Measurements from ENCODE around the gene GNA15.
A peak's percentile ranks its signal among the peaks of the same experiment; 100 is the strongest.
"Not testable (repeated sequence)": the region's sequence is repeated elsewhere in the genome, so short reads cannot be mapped to it uniquely, and the experiment has no call there.

The GNA15 gene

DNA sequence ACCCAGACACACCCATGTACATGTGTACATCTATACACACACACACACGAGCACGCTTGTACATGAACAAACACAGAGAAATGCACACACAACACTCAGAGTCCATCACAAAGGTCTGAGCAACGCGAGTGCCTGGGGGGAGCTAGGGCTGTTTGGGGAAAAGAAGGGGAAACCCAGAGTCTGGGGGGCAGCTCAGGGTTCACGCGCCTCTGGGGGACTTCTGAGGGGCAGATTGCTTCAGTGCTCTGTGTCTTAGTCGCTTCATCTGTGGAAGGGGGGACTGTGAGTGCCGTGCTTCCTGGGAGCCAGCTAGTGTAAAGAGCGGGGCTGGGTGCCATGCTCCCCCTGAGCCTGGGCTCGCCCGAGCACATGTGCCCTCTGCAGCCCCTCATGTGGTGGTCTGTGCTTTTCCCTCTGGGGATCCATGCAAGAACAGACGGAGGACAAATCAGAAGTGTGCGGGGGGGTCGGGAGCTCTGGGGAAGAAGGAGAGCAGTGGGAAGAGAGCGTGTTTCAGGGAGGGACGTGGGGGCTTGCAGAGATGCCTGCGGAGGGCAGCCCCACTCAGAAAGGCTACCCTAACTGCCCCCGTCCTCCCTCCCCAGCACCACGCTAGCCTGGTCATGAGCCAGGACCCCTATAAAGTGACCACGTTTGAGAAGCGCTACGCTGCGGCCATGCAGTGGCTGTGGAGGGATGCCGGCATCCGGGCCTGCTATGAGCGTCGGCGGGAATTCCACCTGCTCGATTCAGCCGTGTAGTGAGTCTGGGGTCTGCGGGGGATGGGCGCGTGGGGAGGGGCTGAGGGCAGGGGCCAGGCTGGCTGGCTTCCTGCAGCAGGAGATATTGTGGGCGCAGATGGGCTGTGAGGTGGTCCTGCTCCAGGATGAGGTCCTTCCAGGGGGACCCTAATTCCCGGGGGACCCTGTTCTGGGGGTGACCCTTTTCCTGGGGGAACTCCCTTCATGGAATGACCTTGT, 14.0 kb downstream of the GNA15 start:
- DNase-seq (ENCODE audit: low spot score): no peak

DNA sequence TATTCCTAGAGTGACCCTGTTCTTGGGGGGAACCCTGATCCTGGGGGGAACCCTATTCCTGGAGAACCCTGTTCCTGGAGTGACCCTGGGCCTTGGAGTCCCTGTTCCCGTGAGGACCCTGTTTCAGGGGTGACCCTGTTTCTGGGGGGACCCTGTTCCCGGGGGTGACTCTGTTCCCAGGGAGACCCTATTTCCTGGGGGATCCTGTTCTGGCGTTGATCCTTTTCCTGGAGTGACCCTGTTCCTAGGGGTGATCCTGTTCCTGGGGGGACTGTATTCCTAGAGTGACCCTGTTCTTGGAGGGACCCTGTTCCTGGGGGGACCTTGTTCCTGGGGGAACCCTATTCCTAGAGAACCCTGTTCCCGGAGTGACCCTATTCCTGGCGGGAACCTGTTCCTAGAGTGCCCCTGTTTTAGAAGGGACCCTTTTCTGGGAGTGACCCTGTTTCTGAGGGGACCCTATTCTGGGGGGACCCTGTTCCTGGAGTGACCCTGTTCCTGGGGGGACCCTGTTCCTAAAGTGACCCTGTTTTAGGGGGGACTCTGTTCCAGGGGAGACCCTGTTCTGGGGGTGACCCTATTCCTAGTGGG, 15.0 kb downstream of the GNA15 start:
- no peak for DNase-seq (ENCODE audit: low spot score)

DNA sequence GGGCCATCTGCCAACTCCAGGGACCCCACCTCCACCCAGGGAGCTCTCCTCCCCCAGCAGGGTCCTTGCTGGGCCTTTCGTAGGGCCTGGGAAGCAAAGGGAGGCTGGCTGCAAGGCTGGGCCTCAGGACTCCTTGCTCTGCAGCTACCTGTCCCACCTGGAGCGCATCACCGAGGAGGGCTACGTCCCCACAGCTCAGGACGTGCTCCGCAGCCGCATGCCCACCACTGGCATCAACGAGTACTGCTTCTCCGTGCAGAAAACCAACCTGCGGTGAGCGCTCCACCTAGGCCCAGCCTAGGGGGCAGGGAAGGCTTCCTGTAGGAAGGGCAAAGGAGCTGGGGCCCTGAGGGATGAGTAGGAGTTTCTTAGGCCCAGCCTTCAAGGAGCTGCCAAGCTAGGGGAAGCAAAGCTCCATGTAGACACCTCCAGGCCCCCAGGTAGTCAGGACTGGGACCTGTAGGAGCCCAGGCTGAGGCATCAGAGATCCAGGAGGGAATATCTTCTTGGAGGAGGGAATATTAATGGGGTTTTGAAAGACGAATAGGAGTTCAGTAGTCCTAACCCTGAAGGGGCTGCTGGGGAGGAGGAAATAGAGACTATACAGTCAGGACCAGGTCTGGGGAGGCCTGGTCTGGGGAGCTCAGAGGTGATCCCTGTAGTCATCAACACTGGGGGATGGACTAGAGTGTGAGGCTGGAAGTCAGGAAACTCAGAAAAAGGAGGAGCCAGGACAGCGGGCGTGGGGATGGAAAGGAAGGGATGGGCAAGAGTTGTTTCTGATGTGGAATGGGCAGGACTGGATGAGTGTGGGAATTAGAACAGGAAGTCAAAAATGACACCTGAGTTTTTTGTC, 16.0 kb downstream of the GNA15 start:
- no peak for DNase-seq (ENCODE audit: low spot score)

DNA sequence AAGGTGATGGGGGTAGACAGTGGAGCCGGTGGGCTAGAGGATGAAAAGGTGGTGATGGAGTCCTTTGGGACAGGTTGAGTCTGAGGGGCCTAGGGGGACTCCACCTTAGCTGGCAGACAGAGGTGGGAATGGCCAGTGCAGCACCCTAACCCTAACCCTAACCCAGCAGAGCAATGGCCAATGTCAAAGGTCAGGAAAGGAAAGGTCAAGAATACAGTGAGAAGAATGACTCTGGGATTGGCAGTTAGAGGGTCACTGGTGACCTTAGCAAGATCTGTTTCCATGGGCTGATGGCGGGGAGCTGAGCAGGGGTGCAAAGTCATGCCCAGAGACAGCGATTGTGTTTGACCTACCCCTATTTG, 16.6 kb downstream of the GNA15 start:
- DNase-seq (ENCODE audit: low spot score): no peak

DNA sequence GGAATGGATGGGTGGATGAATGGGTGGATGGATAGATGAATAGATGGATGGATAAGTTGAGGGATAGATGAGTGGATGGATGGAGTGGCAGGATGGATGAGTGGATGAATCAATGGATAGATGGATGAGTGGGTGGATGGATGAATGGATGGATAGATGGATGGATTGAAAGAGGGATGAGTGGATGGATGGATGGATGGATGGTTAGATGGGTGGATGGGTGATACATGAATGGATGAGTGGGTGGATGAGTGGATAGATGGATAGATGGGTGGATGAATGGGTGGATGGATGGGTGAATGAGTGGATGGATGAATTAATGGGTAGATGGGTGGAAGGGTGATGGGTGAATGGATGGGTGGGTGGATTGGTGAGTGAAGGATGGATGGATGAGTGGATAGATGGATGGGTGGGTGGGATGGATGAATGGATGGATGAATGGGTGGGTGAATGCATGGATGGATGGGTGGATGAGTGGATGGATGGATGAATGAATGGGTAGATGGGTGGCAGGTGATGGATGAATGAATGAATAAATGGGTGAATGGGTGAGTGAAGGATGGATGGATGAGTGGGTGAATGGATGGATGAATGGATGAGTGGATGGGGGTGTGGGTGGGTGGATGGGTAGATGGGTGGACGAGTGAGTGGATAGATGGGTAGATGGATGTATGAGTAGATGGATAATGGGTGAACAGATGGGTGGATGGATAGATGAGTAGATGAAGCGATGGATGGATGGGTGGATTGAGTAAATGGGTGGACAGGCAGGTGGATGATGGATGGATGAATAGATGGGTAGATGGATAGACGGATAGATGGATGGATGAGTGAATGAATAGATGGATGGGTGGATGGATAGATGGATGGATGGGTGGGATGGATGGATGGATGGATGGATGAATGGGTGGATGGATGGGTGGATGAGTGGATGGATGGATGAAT, 17.7 kb downstream of the GNA15 start:
- no peak for DNase-seq (ENCODE audit: low spot score)

DNA sequence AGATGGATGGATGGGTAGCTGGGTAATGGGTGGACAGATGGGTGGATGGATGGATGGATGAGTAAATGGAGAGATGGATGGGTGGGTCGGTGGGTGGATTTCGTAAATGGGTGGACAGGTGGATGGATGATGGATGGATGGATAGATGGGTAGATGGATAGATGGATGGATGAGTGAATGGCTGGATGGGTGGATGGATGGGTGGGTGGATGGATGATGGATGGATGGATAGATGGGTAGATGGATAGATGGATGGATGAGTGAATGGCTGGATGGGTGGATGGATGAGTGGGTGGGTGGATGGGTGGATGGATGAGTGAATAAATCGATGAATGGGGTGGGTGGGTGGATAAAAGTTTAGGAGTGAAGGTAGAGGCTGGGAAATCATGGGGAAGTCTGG, 18.6 kb downstream of the GNA15 start:
- not testable (repeated sequence) for DNase-seq (ENCODE audit: low spot score)

DNA sequence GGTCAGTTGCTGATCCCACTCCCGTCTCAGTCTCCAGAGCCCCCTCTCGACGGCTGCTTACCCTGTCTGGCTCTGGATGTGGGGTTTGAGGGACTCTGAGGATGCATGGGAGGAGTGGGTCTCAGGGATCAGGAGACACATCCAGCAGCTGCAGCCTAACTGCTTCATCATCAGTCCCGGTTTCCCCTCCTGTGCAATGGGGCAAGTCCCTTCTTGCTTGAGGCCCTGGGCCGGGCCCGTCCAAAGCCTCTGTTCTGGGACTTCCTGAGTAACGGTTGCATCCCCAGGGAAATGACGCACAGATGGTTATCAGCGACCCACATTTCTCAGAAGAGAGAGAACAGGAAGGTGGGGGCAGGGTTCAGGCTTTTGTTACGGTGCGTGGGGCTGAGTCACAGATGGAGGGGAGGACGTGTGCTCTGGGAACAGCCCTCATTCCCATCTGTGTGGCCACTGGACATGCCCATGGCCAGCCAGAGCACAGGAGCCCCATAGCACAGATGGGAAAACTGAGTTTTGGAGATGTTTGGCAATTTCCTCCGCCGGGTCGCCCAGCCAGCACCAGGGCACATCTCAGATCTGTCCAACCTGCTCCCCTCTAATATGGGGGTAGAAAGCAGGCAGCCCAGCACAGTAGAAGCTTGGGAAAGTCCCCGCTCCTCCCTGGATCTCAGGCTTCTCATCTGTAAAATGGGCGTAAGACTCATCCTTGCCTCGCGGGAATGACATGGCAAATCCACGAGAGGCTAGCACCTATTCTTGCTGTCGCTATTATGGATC, 19.3 kb downstream of the GNA15 start:
- peak; percentile 86 for DNase-seq (ENCODE audit: low spot score)

DNA sequence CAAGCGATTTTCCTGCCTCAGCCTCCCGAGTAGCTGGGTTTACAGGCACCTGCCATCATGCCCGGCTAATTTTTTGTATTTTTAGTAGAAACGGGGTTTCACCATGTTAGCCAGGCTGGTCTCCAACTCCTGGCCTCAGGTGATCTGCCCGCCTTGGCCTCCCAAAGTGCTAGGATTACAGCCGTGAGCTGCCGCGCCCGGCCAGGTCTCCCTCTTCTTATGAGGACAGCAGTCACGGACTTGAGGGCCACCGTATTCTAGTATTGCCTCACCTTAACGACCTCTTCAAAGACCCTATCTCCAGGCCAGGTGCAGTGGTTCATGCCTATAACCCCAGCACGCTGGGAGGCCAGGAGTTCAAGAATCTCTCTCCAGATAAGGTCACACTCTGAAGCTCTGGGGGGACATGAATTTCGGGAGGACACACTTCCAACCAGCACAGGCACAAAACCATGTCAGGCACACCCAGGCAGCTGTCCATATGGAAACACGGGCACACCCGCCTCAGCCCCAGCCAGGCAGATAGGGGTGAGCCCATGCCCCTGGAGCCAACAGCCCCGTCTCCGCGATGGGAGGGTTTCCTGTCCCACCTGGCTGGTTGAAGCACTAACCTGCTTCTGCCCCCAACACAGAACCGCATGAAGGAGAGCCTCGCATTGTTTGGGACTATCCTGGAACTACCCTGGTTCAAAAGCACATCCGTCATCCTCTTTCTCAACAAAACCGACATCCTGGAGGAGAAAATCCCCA, 21.4 kb downstream of the GNA15 start:
- no peak for DNase-seq (ENCODE audit: low spot score)

DNA sequence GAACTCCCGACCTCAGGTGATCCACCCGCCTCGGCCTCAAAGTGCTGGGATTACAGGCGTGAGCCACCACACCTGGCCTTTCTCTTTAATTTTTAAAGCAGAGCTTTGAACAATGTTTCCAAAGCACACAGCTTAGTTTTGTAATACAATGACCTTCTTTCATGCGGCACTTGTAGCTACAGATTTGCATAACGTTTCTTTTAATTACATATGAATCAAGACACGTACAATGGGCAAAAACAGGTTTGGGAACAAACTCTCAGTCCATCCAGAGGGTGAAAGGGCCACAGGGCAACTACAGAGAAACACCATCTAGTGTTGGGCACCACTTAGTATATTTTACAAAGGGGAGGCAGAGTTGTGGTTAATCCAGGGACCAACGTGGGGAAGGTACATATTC, 23.7 kb downstream of the GNA15 start:
- DNase-seq (ENCODE audit: low spot score): no peak

DNA sequence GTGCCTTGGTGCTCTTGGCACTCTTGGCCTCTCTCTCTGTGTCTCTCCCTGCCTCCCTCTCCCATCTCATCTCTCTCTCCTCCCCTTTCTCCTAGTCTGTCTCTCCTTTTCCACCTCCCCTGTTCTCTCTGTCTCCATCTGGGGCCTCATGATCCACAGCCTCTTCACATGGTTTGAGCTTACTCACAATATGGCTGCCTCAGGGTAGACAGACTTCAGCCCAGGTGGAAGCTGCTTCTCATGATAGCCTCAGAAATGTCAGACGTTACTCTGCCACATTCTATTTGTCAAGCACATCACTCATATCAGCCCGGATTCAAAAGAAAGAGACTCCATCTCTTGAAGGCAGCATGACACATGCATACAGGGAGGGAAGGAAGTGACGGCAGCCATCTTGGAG, 24.4 kb downstream of the GNA15 start:
- no peak for DNase-seq (ENCODE audit: low spot score)

DNA sequence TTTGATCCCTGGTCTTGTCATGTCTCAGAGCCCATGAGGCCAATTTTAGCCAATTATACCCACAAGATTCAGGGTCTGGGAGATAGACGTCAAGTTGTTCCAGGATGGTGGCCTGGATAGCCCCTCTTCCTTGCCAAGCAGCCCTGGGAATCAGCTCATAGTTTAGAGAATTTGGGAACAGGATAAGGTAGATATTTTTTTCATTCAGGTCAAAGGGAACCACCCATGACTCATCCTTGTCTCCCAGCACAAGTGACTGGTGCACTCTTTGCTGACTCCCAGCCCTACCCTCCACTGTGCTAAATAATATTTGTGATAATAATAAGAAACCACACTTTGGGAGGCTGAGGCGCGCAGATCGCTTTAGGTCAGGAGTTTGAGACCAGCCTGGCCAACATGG, 25.6 kb downstream of the GNA15 start:
- DNase-seq (ENCODE audit: low spot score): no peak

DNA sequence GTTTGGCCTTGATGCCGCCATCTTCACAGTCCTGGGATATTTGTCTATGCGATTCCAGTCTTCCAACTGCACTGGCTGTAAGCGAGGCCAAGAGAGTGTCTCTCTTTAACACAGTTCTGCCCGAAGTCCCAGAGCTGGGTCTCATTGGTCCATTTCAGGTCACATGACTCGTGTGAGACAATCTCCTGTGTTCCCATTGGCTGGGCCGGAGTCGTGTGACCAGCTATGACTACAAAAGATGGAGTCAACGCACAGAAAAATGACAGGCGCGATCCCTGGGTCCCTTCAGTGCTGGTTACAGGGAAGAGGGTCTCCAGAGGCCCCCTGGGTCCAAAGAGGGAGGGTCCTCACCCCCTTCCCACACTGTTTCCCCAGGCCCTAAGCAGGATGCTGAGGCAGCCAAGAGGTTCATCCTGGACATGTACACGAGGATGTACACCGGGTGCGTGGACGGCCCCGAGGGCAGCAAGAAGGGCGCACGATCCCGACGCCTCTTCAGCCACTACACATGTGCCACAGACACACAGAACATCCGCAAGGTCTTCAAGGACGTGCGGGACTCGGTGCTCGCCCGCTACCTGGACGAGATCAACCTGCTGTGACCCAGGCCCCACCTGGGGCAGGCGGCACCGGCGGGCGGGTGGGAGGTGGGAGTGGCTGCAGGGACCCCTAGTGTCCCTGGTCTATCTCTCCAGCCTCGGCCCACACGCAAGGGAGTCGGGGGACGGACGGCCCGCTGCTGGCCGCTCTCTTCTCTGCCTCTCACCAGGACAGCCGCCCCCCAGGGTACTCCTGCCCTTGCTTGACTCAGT, 26.8 kb downstream of the GNA15 start:
- no peak for DNase-seq (ENCODE audit: low spot score)

DNA sequence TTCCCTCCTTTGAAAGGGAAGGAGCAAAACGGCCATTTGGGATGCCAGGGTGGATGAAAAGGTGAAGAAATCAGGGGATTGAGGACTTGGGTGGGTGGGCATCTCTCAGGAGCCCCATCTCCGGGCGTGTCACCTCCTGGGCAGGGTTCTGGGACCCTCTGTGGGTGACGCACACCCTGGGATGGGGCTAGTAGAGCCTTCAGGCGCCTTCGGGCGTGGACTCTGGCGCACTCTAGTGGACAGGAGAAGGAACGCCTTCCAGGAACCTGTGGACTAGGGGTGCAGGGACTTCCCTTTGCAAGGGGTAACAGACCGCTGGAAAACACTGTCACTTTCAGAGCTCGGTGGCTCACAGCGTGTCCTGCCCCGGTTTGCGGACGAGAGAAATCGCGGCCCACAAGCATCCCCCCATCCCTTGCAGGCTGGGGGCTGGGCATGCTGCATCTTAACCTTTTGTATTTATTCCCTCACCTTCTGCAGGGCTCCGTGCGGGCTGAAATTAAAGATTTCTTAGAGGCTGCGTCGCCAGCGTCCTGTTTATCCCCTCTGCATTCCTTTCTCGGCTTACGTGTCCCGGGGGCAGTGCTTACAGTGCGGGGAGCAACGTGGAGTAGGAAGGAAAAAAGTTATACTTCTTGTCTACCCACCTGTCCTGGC, 27.5 kb downstream of the GNA15 start:
- peak; percentile 85 for DNase-seq (ENCODE audit: low spot score)

DNA sequence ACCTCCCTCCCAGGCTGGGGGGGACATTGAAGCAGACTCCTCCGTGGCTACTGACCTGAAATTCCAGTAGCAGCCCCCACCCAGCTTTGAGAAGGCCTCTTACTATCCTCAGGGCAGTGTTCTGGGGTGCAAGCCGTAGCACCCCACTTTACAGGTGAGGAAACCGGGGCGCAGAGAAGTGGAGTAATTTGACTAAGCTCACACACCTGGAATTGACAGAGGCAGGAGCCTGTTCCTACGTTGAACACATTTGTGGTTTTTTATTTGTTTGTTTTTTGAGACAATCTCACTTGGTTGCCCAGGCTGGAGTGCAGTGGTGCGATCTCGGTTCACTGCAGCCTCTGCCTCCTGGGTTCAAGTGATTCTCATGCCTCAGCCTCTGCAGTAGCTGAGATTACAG, 28.1 kb downstream of the GNA15 start:
- DNase-seq (ENCODE audit: low spot score): no peak

DNA sequence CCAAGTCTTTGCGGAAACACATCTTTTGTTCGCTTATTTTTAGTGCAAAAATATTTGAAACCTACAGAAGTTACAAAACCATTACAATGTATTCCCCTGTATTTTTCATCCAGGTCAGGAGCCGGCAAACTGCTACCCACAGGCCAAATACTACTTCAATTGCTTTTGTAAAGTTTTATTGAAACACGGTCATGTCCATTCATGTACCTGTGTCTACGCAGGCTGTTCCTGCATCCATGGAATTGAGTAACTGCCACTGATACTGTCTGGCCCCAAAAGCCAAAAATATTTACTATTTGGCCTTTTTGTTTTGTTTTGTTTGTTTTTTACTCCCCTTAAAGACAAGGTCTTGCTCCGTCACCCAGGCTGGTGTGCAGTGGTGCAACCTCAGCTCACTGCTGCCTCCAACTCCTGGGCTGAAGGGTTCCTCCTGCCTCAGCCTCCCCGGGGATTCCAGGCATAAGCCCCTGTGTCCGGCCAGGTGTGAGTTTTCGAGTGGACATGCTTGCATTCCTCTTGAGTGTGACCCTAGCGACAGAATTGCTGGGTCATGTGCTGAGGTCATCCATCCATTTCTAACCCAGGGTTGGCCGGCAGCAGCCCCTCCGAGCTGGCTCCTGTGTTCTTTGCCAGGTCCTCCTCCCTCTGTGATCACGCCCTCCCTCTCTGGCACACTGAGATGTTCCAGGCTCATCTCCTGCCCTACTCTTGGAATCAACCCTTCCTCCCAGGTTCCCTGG, 31.9 kb downstream of the GNA15 start:
- no peak for DNase-seq (ENCODE audit: low spot score)

DNA sequence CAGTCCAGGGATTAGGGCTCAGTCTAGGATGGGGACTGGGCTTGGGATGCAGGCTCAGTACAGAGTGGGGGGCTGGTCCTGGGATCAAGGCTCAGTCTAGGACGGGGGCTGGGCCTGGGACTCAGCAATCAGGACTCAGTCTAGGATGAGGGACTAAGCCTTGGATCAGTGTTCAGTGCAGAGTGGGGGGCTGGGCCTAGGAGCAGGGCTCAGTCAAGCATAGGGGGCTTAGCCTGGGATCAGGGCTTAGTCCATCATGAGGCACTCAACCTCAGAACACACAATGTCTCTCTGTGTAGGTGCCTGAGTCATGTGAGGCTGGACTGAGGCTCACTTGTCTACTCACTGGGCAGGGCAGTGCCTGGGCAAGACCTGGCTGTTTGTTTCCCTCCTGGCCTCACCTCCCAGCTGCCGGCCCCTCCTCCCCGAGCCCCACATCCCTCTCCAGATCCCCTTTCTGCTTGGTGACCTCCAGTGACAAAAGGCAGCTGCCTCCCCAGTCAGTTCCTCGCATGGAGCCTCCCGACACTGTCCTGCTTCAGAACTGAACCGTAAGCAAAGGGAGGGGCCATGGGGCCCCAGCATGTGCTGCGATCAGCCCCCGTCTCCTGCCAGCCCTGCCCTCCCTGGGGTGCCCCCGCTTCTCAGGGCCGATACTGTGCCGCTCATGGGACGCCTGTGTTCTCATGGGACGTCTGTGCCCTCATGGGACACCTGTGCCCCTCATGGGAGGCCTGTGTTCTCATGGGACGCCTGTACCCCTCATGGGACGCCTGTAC, 36.2 kb downstream of the GNA15 start:
- no peak for DNase-seq (ENCODE audit: low spot score)

DNA sequence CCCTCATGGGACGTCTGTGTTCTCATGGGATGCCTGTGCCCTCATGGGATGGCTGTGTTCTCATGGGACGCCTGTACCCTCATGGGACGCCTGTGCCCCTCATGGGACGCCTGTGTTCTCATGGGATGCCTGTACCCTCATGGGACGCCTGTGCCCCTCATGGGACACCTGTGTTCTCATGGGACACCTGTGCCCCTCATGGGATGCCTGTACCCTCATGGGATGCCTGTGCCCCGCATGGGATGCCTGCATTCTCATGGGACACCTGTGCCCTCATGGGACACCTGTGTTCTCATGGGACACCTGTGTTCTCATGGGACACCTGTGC, 36.8 kb downstream of the GNA15 start:
- not testable (repeated sequence) for DNase-seq (ENCODE audit: low spot score)
